Hindlimb muscle (tissue), 1 donor: ENCODE results near the gene RBM27. TPM values are rescaled to one million over a fixed set of nuclear protein-coding genes. Genes with fewer than 3 reads are reported as not detected.
"Not testable (repeated sequence)": the region's sequence is repeated elsewhere in the genome, so short reads cannot be mapped to it uniquely, and the experiment has no call there.

ENCODE experiments used
- DNase-seq: peaks from one replicate; pipeline ENCODE4 v3.0.0-alpha.2; 2013
- polyA plus RNA-seq: library from polyadenylated mRNA; unstranded; fragments of 120-200 nt; gene quantifications from one replicate; pipeline ENCODE4 v1.2.1, GENCODE V29; 2013; ENCODE audit not compliant: insufficient read length

The RBM27 gene
- 16.0 TPM for polyA plus RNA-seq

DNA sequence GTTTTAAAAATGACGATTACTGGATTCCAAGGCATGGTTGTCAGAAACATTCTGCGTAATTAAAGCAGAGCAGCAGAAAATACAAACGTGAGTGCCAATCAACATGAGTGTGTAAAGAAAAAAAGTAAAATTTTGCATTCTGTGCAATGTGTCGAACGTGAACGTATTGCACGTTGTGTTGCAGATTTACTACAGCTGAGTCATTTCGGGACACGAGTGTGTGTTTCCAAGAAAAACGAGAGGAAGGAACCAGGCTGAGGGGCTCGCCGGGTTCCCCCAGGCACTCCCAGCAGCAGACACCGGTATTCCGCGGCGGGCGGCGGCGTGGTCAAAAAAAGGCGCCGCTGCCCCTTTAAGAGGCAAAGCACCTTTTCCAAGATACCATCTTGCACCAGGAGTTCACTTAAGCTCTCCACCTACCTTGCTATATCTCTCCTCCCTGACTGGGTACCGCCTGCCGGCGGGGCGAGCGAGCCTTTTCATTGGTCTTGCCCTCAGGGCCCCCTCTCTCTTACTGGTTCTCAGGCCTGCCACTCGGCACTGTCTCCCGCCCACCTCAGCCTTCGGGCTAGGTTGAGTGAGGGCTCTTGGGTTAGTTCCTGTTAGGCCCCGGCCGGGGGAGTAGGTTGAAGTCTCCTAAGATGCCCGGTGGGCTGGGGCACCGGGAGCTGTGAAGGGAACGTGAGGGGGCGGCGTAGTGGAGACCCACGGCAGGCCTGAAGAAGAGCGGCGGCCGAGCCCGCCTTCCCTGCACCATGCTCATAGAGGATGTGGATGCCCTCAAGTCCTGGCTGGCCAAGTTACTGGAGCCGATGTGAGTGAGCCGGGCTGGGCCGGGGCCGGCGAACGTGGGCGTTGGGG is at the start of gene RBM27:
TSS of gene RBM27 (plus strand) at position 595 of the 861 bp plus-strand sequence. CDS start at position 756, 161 bp downstream.
- peak; percentile 95 for DNase-seq

DNA sequence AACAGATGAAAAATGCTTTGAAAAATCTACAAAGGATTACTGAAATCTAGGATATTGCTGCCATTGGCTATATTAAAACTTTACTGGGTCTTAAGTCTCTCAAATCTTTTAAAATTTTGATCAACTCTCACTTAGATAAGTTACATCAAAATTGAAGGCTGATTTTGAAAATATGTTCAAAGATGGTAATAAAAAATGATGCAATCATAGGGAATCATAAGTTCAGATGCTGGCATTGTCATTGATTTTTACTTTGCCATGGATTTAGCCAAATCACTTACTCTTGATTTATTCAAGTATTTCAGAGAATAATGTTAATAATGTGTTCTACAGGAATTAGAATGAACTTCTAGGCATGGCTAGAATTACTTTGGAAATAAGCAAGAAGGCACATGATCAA is 45.1 kb upstream of the RBM27 start:
- no peak for DNase-seq

DNA sequence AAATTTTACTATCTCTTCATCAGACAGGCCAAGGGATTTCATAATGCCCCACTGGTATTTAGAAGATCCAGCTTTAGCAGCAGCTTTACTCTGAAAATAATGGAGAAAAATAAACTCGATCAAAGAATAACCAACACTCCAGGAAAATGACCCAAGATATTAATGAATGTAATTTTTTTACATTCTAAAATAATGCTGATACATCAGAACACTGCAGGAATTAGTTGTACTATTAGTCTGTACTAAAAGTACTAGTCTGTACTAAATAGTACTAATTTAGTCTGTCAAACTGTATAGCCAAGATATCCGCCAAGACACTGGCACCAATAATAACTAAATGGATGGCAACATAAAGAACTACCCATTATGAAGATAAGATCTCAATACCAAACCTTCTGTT is 39.0 kb upstream of the RBM27 start:
- DNase-seq: no peak

GRCh38 chr5:146165460-146165859 is 37.9 kb upstream of the RBM27 start:
- DNase-seq: no peak

DNA sequence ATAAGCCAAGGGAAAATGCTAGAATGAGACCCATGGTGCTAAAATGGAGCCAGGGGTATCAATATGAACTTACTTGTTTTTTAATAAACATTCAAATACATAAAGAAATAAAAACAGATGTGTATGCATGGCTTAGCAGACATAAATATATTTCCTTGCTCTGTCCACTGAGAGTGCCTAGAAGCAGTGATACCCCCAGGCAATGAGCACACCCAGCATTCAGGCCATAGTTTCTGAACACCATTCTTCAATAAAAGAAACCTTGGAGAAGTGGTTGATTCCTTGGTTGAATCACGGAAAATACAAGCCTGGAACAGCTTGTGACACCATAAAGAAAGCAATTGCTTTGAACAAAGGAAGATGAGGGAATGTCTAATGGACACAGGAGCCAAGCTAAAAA is 37.5 kb upstream of the RBM27 start:
- DNase-seq: no peak

DNA sequence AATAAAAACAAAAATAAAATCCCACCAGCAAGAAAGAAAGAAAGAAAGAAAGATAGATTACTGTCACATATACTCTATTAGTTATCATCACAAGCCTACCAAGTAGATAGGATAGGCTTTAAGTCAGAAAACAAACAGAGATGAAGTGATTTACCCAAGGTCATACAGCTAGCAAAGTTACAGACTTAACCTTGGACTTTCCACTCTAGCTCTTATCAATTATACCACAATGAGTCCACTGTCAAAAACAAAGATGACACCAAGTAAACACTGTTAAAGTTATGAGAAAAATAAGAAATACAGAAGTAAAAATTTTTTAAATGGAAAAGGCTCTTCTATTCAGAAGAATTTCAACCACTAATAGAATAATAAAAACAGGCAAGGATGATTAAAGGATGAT is 34.3 kb upstream of the RBM27 start:
- DNase-seq: no peak

- not testable (repeated sequence) for DNase-seq
Measured at GRCh38 chr5:146173049-146173448, 30.4 kb upstream of the RBM27 start.

DNA sequence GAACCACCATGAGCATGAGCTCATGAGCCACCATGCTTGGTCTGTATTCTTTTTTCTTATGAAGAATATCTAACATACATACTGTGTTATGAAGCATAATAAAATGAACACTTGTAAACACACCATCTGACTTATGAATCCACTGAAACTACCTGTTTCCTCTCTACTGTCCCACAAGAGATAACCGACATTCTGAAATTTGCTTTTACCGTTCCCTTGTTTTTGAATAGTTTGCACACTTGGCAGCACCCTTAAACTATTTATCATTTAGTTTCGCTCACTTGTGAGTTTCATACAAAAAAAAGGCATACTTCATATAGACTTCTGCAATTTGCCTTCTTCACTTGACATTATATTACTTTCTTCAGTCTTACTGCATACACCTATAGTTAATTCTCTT is 29.8 kb upstream of the RBM27 start:
- no peak for DNase-seq

GRCh38 chr5:146176805-146177204 is 26.6 kb upstream of the RBM27 start:
- DNase-seq: no peak

DNA sequence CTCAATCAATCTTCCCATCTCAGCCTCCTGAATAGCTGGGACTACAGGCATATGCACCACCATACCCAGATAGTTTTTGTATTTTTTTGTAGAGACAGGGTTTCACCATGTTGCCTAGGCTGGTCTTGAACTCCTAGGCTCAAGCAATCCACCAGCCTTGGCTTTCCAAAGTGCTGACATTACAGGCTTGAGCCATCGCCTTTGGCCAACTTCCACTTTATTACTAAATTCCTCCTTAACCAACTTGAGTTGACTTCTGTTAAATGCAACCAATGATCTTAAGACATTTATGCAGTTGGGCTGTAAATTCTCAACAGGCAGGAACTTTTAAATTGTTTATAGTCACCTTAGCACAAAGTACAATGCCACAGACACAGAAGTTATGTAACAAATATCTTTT is 23.7 kb upstream of the RBM27 start:
- DNase-seq: no peak

DNA sequence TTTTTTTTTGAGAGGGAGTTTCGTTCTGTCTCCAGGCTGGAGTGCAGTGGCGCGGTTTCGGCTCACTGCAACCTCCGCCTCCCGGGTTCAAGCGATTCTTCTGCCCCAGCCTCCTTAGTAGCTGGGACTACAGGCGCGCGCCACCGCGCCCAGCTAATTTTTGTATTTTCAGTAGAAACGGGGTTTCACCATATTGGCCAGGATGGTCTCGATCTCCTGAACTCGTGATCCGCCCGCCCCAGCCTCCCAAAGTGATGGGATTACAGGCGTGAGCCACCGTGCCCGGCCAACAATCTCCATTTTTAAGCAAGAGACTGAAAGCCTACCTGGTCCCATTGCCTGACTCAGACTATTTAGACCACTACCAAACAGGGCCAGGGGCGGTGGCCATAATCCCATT is 20.0 kb upstream of the RBM27 start:
- DNase-seq: not testable (repeated sequence)

- DNase-seq: no peak
Measured at GRCh38 chr5:146185161-146185560, 18.2 kb upstream of the RBM27 start.

GRCh38 chr5:146188358-146188757 is 15.0 kb upstream of the RBM27 start:
- no peak for DNase-seq

GRCh38 chr5:146192571-146193043 is 10.8 kb upstream of the RBM27 start:
- no peak for DNase-seq

DNA sequence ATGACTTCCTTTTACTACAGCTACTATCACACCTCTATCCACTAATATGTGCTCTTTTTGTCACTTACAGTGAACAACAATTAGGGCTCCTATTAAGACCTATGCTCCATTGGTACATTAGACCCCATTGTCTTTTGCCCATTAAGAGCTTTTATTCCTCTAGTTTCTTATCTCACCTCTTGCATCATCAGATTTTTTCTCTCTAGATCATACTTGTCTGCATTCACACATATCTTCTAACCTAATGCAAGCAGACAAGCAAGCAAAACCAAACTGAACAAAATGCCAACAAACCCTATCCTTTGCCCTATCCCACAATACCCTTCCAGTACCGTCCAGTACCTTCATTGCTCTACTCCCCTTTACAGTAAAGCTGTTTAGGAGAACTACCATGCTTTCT is 10.1 kb upstream of the RBM27 start:
- DNase-seq: no peak

GRCh38 chr5:146194997-146195396 is 8.4 kb upstream of the RBM27 start:
- DNase-seq: not testable (repeated sequence)

GRCh38 chr5:146196459-146197048 is 6.9 kb upstream of the RBM27 start:
- no peak for DNase-seq

GRCh38 chr5:146199176-146199815 is 4.1 kb upstream of the RBM27 start:
- no peak for DNase-seq

GRCh38 chr5:146201795-146202194 is 1.6 kb upstream of the RBM27 start:
- not testable (repeated sequence) for DNase-seq

GRCh38 chr5:146203872-146204192 is 427 bp downstream of the RBM27 start:
- no peak for DNase-seq

- no peak for DNase-seq
Measured at GRCh38 chr5:146205499-146206202, 2.2 kb downstream of the RBM27 start.

DNA sequence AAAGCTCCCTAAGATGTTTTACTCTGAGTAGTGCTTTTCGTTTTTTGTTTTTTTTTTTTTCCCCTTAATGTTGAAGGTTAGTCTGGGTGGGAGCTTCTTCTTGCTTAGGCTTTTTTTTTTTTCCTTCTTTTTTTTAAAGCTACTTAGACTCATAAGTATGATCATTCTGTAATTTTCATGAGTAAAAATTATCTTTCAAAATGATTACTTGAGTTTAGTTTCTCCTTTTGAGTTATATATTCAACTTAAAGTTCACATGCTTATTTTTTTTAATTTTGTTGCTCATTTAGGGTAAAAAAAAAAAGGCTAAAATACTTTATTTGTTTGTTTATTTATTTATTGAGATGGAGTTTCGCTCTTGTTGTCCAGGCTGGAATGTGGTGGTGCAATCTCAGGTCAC is 2.9 kb downstream of the RBM27 start:
- DNase-seq: no peak

- no peak for DNase-seq
Measured at GRCh38 chr5:146208916-146209522, 5.6 kb downstream of the RBM27 start.
